Middle frontal gyrus (tissue), 1 donor: Measurements from ENCODE around the gene RBMS3.
"Not testable (repeated sequence)": the region's sequence is repeated elsewhere in the genome, so short reads cannot be mapped to it uniquely, and the experiment has no call there.

Experiments
- DNase-seq: peaks from one replicate; pipeline ENCODE4 v3.0.0-alpha.2; 2015; ENCODE audit warnings: low spot score; ENCODE audit errors: extremely low spot score

The RBMS3 gene

DNA sequence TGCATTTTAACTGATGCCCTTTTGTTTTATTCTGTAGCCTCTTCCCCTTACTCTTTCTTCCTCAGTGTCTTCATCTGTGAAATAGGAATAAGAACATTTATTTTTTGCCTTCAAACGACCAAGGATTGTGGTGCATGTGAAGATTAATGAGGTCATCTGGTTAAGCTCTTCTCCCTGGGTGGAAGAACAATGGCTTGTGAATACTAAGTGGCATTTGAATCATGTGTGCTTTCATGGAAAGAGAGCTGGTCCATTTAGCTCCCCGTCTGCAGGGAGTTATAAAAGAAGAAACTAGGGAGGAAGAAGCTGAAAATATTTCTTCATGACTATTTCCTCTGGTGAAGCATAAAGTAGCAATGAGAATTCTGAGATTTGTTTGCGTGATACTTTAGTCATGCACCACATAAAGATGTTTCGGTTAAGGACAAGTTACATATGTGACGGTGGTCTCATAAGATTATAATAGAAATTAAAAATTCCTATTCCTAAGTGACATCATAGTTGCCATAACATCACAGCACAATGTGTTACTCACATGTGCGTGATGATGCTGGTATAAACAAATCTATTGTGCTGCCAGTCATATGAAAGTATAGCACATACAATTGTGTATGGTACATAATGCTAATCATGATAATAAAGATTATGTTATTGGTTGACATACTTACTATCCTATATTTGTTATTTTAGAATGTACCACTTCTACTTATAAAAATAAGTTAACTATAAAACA lies 374.3 kb downstream of the RBMS3 start:
- DNase-seq = no peak

DNA sequence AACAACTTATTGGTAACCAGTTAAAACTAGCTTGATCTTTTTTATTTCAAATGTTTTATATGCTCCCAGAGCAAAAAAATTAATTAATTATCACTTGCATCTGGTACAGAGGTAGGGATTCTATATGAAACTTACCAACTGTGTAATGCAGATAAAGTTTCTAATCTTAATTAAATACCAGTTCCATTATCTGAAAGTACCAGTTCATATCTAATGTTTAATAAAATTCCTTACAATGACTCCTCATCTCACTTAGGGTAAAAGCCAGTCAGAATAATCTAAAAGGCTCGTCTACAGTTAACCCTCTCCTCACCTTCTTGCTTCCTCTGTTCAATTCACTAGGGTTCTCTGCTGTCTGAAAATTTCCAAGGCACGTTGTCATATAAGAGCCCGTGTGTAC lies 384.8 kb downstream of the RBMS3 start:
- no peak for DNase-seq

DNA sequence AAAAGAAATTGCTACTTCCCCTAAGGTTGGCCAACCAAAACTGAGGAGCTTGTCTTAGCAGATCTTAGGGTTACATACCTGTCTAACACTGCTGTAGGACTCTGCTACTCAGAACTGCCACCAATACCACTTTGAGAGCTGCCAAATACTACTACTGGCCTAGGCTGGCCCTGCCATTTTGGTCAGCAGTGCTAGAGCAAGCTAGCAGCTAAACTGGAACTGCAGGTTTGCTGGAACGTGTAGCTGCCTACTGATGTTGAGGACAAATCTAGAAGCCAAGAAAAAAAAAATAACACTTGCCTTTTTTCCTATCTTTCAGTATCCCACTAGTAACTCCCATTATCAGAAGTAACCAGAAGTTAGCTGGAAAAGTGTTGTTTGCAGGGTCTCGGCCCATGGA lies 387.4 kb downstream of the RBMS3 start:
- DNase-seq = no peak

DNA sequence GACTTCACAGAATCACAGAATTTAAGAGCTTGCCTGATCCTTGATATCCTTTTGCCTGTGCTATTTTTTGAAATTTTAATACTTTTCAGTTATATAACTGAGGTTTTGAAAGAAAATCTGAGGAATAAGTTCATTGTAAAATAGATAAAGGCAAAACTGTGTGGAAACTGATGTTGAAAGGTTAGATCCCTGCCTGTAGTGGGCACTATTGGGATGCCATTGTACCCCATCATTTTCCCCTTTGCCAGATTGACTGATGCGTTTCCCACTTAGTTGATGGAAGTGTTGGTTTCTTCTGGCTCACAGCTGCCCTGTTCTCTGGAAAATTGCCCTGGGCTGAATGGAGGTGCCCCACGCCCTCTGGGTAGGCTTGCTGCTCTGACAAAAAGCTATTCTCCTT lies 387.9 kb downstream of the RBMS3 start:
- no peak for DNase-seq

DNA sequence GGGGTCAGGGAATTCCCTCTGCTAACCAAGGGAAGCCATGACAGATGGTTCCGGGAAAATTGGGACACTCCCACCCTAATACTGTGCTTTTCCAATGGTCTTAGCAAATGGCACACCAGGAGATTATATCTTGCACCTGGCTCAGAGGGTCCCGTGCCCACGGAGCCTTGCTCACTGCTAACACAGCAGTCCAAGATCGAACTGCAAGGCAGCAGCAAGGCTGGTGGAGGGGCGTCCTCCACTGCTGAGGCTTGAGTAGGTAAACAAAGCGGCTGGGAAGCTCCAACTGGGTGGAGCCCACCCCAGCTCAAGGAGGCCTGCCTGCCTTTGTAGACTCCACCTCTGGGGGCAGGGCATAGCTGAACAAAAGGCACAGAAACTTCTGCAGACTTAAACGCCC lies 389.6 kb downstream of the RBMS3 start:
- not testable (repeated sequence) for DNase-seq

DNA sequence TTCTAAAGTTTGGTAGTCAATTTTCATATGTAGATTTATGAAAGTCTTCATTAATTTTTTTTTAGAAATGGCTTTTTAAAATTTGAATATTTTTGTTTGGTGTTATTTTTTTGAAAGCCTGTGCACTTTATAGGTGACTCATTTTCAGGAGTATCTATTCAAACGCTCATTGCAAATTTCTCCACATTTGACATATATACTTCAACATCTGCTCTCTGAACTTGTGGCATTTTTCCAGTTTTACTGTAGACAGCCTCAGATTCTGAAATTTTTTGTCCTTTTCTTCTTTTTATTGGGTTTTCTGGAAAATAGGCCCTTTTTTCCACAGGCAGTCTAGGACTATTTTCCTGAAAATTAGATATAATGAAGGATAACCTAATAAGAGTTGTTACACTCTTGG lies 396.6 kb downstream of the RBMS3 start:
- no peak for DNase-seq

DNA sequence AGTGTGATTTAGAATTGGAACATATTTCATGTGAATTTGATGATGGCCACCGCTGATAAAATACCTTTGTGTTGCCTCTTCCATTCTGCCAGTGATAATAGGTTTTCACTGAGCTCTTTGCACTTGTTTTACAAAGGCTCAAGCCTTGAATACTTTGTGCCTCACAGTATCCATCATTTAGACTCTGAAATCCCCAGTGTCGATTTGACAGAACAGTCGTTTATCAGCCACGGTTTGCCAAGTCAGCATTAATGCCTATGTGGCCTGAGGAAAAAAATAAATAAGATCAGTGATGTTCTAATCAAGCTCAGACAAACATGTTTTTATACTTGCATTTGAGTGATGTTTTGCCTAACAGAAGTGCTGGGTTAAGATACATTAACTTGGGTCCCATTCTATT lies 399.1 kb downstream of the RBMS3 start:
- no peak for DNase-seq

DNA sequence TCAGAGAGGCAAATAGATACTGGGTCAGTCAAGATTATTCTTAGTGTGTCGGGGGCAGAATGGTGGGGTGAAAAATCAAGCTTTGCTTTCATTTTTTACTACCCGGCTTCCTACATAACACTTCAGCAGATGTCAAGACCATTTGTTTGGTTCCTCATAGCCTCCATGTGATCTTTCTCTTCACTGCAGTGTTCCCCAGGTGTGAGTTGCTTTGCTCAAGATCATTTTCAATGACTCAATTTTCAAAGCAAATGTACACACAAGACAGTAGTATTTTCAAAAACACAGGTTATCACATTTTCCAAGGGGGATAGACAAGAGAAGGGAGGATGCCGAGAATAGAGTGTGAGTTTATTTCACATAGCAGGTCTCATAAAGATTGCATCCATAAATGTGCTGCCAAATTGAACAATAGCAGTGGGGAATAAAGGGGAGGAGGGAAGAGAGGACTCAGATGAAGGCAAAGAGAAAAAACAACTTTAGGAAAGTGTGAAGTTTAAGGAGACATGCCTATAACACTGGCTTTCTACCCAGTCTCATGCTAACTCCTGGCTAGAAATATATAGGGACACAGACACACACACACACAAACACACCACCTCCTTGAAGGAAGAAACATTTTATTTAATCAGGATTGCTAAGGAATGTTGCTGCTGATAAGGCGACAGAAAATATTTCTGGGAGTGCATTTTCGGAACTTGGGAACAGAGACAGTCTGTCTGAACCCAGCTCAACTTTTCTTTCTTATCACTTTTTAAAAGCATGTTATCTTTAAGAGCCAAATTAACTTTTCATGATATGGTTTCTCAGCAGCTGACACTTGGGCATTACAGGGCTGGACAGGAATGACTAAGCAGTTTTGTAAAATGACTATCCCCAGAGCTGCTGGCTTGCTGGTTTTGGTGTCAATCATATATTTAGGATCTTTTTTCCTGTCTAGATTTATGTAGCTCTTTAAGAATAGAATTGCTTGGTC lies 402.4 kb downstream of the RBMS3 start:
- no peak for DNase-seq

DNA sequence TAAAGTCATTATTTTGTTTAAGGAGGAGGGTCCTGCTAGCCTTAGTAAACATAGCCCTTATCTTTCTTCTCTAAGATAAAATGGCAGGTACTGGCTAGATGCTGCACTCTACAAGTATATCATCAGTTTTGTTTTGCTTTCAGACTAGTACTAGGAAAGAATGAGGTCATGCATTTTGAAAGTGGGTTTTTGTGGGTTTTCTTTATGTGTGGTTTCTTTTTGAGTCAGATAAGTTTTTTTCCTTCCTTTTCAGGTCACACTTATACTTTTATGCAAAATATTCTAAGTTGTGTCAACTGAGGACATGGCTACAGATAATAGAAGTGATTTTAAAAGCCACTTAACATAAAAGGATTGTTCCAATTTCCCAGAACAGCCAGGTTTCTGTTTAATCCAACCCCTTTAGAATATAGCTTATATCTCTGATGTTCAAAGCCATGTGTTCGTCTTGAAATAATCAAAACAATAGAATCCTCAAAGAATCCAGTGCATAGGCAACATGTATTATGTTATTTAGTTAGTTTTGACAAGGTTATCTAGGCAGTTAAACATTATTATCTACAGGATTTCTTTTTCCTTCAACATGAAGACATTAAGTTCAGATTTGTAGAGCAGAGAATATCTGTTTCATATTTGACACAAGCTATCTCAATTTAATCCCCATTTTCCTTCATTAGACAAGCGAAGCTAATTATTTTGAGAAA lies 406.2 kb downstream of the RBMS3 start:
- DNase-seq = no peak

DNA sequence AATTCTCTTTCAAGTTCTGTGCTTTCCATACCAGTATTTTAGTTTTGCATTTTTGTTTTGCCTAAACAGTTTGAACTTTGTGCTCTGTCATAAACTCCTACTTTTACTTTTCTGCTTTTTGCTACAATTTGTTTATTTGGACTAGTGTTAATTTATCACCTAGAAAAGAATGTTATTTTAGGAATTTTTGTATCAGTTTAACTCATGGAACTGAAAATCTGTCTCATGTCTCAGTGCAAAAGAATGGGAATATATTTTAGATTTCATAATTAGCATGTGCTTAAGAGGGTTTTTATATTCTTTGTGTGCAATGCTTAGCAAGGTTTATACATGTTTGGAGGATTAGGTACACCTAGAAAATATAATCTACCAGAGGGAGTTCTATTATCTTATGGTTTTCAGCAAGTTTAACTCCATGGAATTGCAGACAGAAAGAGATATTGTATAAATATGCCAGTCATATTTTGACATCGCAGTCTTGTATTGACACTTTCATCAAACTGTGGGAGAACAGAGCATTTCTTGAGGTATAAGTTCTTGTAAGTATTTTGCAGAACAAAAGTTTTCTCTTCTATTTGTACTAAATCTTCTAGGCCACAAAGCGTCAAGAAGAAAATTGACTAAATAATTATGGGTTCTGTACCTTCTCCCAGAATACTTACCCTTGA lies 409.9 kb downstream of the RBMS3 start:
- DNase-seq = no peak

DNA sequence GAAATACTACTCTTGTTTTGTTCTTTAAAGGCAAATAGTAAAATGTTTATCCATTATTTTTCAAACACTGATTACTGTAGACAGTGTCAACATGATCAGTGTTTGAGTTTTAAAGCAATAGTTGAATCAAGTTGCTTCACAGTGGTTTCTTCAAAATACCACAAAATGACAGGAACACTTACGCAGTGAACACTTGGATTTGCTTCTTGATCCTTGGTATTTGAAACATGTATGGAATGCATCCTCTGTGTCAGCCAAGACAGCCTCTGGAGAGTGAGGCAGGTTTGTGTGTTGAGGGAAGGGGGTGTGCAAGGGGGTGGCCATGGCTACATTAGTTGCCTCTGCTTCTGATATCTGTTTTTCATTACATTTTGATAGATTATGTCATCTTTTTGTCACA lies 413.0 kb downstream of the RBMS3 start:
- DNase-seq = no peak

DNA sequence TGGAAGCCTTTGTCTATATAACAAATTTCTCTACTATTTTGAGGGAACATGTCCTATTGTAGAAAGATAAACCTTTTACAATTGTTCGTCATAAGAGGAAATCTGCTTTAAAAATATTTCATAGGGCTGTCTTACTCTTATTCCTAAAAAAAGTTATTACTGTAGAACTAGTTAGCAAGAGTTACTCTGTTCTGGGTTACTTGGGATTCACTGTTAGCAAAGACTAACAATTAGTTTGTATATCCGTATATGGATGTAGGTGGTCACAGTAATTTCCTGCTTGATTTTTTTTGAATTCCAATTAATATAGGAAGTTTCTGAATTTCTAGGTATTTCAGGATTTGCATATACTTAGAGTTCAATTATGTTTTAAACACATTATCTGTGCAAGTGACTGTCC lies 413.5 kb downstream of the RBMS3 start:
- DNase-seq = no peak

DNA sequence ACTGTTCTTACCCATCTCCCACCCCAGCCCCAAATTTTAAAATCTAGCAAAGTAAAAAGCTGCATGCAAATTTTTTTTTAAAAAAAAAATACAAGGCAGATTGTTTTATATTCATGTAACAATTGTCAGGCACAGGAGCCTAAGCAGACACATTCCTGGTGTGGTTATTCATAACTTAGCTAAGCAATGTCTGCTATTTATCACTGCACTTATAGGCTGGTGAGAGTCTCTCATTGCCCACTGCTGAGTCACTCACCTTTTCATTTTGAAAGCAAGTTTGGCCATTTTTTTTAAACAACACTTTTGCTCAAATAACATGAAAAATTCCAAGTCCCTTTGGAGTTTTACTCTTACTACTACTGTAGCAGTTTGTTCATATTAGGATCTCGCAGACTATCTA lies 413.9 kb downstream of the RBMS3 start:
- no peak for DNase-seq

DNA sequence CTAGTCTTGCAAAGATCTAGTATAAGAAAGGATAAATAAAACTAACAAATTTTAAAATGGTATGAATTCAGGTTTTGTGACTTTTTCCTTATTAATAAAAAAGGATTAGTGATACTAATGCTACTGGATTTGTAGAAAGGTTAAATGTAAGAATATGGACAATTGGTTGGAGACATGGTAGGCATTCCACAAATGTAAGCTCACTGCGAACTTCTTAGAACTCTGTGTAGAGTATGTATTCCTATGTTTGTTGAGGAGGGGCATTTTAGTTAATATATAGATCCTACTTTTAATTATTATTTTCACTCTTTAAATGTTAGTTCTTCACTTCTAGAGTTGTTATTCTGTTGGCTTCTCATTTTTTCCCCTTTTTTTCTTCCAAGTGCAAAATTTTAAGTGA lies 414.3 kb downstream of the RBMS3 start:
- DNase-seq = no peak

DNA sequence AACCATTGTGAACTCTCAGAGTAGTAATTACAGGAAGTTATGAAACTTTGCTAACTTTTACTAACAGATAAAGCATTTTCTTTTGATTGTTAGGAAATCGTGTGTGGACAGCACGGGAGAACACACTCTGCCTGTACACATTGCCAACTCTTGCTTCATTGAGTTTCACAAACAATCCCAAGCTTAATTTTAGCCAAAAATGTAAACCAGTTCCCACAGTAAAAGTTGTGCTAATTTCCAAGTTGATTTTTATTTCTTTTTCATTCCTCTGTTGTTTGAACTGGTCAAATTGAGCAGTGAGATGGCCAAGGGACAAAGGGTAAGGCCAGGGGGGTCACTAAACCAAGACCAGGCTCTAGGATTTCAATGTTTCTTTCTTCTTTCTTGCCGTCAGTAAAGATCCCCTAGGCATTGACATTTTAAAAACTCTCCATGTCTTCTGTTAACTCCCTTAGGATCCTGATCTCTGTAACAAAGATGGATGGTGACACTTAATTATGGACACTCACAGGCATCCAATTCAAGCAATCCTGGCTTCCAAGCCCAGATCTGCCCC lies 414.9 kb downstream of the RBMS3 start:
- no peak for DNase-seq

DNA sequence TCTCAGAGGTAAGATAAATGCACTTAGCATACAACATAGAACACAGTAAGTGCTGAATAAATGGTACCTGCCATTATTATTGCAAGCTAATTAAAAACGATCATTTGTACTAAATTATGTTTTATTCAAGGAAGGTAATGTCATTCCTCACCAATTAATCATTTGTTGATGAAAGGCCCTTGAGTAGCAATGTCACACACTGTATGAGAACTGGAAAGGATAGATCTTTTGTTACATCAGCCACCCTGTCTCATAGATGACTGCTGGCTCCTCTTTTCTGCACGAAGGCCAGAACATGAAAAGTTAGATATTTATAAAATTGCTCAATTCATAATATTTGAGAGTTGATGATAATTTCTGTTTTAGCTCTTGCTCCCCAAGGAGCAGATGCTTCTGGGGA lies 415.4 kb downstream of the RBMS3 start:
- no peak for DNase-seq

DNA sequence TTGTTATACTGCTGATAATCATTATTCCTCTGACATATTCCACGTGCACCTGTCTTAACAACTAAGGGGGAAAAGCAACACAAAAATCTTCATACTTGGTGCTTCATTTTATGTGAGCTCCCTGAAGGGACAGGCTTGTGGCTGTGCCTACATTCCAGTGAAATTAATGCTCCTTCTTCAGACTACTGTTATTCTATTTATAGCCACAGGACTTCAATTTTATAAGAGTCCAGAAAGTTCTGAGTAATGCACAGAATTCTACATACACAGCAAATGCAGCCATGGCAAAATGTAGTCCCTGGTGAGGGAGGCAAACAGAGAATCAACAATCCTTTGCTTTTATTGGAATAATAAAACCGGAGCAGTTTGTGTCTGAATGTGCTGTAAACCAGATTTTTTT lies 417.1 kb downstream of the RBMS3 start:
- no peak for DNase-seq

DNA sequence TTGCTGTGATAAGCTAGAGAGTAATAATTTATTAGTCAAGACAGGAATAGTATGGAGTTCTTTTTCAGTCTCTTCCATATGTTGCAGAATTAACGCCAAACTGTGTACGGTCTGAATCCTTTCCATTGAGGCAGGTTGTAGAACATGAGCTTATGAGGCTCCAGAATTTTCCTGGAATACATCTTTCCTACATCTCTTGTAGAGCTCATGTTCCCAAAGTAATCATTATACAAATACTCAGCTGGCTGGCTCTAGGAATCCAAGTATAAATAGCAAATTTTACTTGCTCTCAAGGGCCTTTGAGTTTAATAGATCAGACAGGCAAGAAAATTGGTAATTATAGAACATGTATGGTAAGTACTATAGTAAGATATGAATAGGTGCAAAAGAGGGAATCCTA lies 419.4 kb downstream of the RBMS3 start:
- no peak for DNase-seq

DNA sequence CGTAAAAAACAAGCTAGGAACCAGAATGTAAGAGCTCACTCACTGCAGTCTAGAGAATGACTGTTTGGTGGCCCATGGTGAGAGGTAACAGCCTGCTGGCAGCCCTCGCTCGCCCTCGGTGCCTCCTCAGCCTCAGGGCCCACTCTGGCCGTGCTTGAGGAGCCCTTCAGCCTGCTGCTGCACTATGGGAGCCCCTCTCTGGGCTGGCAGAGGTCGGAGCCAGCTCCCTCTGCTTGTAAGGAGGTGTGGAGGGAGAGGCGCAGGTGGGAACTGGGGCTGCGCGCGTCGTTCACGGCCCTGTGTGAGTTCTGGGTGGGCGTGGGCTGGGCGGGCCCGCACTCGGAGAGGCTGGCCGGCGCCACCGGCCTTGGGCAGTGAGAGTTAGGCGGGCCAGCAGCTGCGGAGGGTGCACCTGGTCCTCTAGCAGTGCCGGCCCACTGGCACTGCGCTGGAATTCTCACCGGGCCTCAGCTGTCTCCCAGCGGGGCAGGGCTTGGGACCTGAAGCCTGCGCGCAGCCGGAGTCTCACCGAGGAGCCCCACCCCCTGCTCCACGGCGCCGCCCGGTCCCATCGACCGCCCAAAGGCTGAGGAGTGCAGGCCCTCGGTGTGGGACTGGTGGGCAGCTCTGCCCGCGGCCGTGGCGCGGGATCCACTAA lies 420.6 kb downstream of the RBMS3 start:
- no peak for DNase-seq
